ENCODE results near the gene DOP1A.

Gene DOP1A

DNA sequence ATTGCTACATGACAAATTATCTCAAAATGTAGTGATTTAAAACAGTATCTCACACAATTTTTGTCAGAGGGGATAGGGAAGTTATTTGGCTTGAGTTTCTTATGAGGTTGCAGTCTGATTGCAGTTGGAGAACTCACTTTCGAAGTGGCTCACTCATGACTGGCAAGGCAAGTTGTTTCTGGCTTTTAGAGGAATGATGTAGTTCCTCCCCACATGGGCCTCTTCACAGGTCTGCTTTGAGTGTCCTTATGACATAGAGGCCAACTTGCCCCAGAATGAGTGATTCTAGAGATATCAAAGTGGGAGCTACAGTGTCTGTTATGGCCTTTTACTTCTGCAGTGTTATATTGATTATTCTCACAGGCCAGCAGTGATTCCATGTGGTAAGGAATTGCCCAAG is 6.1 kb downstream of the DOP1A start:
- H3K36me3 ChIP-seq (ENCODE audit: control insufficient read depth in 2 of 2, insufficient read depth in 2 of 2, low read length in 2 of 2): peaks cover 0 to 4% of the 10 kb centered on the region in 2 donors
- H3K9me3 ChIP-seq (ENCODE audit: control insufficient read depth in 2 of 2, low read length in 2 of 2): no peaks in the 10 kb centered on the region
- no peaks in the 10 kb centered on the region for H3K27me3 ChIP-seq (ENCODE audit: control insufficient read depth in 2 of 2, insufficient read depth in 2 of 2, low read length in 2 of 2)
- no peak overlapping the region for H3K27ac ChIP-seq (ENCODE audit: low read depth in 2 of 2, low read length in 2 of 2)
- H3K4me3 ChIP-seq (ENCODE audit: low read length in 2 of 2): no peak overlapping the region
- no peak overlapping the region for H3K9ac ChIP-seq (ENCODE audit: low read depth in 1 of 2, low read length in 2 of 2)
- peaks cover 18 to 21% of the 10 kb centered on the region in 2 donors for H3K4me1 ChIP-seq (ENCODE audit: control insufficient read depth in 2 of 2, insufficient read depth in 2 of 2, low read length in 2 of 2)

DNA sequence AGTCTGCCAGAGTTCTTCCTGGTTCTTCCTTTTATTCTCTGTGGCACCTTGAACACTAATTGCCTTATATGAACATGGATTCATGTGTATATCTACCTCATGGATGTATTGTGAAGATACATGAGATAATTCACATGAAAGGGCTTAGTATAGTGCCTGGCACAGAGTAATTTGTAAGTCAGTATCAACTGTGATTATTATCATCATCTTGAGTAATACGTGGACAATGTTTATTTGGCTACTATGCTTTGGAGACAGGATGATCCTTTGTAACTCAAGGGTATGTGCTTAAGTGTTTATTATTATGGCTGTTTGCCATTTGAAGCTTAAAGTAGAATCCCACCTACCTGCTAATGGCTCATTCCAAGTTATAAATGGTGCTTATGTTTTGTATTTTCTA is 16.0 kb downstream of the DOP1A start:
- H3K27ac ChIP-seq (ENCODE audit: low read depth in 2 of 2, low read length in 2 of 2): no peak overlapping the region
- H3K36me3 ChIP-seq (ENCODE audit: control insufficient read depth in 2 of 2, insufficient read depth in 2 of 2, low read length in 2 of 2): no peaks in the 10 kb centered on the region
- H3K9ac ChIP-seq (ENCODE audit: low read depth in 1 of 2, low read length in 2 of 2): no peak overlapping the region
- H3K4me1 ChIP-seq (ENCODE audit: control insufficient read depth in 2 of 2, insufficient read depth in 2 of 2, low read length in 2 of 2): no peaks in the 10 kb centered on the region
- no peaks in the 10 kb centered on the region for H3K27me3 ChIP-seq (ENCODE audit: control insufficient read depth in 2 of 2, insufficient read depth in 2 of 2, low read length in 2 of 2)
- H3K9me3 ChIP-seq (ENCODE audit: control insufficient read depth in 2 of 2, low read length in 2 of 2): no peaks in the 10 kb centered on the region
- H3K4me3 ChIP-seq (ENCODE audit: low read length in 2 of 2): no peak overlapping the region

DNA sequence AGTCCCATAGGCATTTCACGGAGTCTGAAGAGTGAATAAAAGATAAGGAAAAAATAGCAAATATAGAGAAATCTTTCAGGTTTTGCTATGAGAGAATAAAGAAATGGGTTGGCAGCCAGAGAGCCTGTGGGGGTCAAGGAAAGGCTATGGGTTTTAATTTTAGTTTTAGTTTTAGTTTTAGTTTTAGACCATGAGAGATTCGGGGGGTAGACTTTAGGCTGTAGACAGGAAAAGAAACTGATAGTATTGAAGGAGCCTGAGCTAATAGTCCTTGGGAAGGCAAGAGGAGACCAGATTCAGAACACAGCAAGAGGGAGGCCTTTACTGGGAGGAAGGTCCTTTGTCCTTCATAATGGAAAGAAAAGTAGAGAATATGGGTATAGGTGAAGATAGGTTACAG is 19.3 kb downstream of the DOP1A start:
- Histone ChIP-seq H3K9me3 (ENCODE audit: control insufficient read depth in 2 of 2, low read length in 2 of 2) (no peaks in the 10 kb centered on the region), H3K4me3 (ENCODE audit: low read length in 2 of 2) (no peak overlapping the region), H3K4me1 (ENCODE audit: control insufficient read depth in 2 of 2, insufficient read depth in 2 of 2, low read length in 2 of 2) (no peaks in the 10 kb centered on the region), H3K27ac (ENCODE audit: low read depth in 2 of 2, low read length in 2 of 2) (no peak overlapping the region), H3K27me3 (ENCODE audit: control insufficient read depth in 2 of 2, insufficient read depth in 2 of 2, low read length in 2 of 2) (no peaks in the 10 kb centered on the region), H3K9ac (ENCODE audit: low read depth in 1 of 2, low read length in 2 of 2) (no peak overlapping the region), H3K36me3 (ENCODE audit: control insufficient read depth in 2 of 2, insufficient read depth in 2 of 2, low read length in 2 of 2) (no peaks in the 10 kb centered on the region)

DNA sequence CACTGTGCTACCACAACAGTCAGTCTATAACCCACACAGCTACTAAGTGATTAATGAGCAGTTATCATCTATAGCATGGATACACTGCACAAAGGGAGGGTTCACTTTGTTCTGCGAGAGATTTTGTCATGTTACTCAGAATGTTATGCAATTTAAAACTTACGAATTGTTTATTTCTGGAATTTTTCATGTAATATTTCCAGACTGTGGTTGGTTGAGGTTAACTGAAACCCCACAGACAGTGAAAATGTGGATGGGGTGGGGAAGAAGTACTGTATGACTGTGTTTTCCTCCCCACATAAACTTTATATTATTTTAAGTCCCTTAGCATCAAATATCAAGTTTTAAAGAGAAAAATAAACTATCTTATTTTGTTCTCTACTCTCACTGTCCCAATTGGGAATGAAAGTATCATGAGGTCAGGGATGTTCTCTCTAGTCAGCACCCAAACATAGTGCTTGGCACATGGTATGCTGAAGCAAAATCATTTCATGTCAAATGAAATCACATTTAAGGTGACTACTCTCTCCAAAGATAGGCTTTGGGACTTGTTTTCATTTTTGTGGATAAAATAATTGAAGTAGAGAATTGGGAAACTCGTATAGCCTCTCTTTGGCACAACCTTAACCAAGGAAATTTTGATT is 25.4 kb downstream of the DOP1A start:
- H3K27me3 ChIP-seq (ENCODE audit: control insufficient read depth in 2 of 2, insufficient read depth in 2 of 2, low read length in 2 of 2): no peaks in the 10 kb centered on the region

DNA sequence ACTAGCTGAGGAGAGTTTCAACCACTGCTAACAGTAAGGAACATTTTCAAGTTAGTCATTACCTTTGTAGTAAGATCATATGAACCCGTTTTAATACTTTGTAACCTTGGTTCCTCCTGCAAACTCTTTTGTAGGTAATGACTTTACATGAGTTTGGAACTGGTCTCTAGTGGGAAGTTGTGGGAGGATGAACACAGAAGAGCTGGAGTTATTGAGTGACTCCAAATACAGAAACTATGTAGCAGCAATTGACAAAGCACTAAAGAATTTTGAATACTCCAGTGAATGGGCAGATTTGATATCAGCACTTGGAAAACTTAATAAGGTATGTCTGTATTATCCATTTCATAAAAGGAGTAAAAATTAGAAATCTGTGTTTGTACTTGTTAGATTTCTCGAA is 29.3 kb downstream of the DOP1A start:
- Histone ChIP-seq H3K36me3 (ENCODE audit: control insufficient read depth in 2 of 2, insufficient read depth in 2 of 2, low read length in 2 of 2) (peaks cover 2 to 5% of the 10 kb centered on the region in 2 donors), H3K27ac (ENCODE audit: low read depth in 2 of 2, low read length in 2 of 2) (no peak overlapping the region), H3K4me3 (ENCODE audit: low read length in 2 of 2) (no peak overlapping the region), H3K4me1 (ENCODE audit: control insufficient read depth in 2 of 2, insufficient read depth in 2 of 2, low read length in 2 of 2) (no peaks in the 10 kb centered on the region), H3K9ac (ENCODE audit: low read depth in 1 of 2, low read length in 2 of 2) (no peak overlapping the region), H3K9me3 (ENCODE audit: control insufficient read depth in 2 of 2, low read length in 2 of 2) (no peaks in the 10 kb centered on the region), H3K27me3 (ENCODE audit: control insufficient read depth in 2 of 2, insufficient read depth in 2 of 2, low read length in 2 of 2) (no peaks in the 10 kb centered on the region)

More for the DNA sequence above, 25.4 kb downstream of the DOP1A start:
- Histone ChIP-seq H3K36me3 (ENCODE audit: control insufficient read depth in 2 of 2, insufficient read depth in 2 of 2, low read length in 2 of 2) (no peaks in the 10 kb centered on the region), H3K4me1 (ENCODE audit: control insufficient read depth in 2 of 2, insufficient read depth in 2 of 2, low read length in 2 of 2) (no peaks in the 10 kb centered on the region), H3K27ac (ENCODE audit: low read depth in 2 of 2, low read length in 2 of 2) (no peak overlapping the region), H3K9me3 (ENCODE audit: control insufficient read depth in 2 of 2, low read length in 2 of 2) (no peaks in the 10 kb centered on the region), H3K9ac (ENCODE audit: low read depth in 1 of 2, low read length in 2 of 2) (no peak overlapping the region), H3K4me3 (ENCODE audit: low read length in 2 of 2) (no peak overlapping the region)

DNA sequence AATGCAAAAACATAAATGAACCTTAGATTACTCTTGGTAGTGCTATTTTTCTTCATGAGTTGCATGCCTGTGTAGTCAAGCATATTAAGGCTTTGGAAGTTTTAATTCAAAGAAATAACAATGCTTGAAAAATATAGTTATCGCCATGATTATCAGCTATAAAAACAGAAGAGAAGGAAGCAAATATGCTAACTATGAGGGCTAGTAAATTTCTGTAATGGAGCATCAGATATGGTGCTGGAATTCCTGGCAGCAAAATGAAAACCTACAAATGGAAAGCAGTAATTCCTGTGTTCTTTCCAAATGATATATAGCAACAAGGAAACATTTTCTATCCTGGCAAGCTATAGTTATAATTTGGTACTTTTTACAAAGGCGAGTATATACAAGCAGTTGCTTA is 29.7 kb downstream of the DOP1A start:
- Histone ChIP-seq H3K27ac (ENCODE audit: low read depth in 2 of 2, low read length in 2 of 2) (no peak overlapping the region), H3K36me3 (ENCODE audit: control insufficient read depth in 2 of 2, insufficient read depth in 2 of 2, low read length in 2 of 2) (peaks cover 5 to 9% of the 10 kb centered on the region in 2 donors), H3K4me1 (ENCODE audit: control insufficient read depth in 2 of 2, insufficient read depth in 2 of 2, low read length in 2 of 2) (no peaks in the 10 kb centered on the region), H3K9me3 (ENCODE audit: control insufficient read depth in 2 of 2, low read length in 2 of 2) (no peaks in the 10 kb centered on the region), H3K9ac (ENCODE audit: low read depth in 1 of 2, low read length in 2 of 2) (no peak overlapping the region), H3K27me3 (ENCODE audit: control insufficient read depth in 2 of 2, insufficient read depth in 2 of 2, low read length in 2 of 2) (no peaks in the 10 kb centered on the region), H3K4me3 (ENCODE audit: low read length in 2 of 2) (no peak overlapping the region)

DNA sequence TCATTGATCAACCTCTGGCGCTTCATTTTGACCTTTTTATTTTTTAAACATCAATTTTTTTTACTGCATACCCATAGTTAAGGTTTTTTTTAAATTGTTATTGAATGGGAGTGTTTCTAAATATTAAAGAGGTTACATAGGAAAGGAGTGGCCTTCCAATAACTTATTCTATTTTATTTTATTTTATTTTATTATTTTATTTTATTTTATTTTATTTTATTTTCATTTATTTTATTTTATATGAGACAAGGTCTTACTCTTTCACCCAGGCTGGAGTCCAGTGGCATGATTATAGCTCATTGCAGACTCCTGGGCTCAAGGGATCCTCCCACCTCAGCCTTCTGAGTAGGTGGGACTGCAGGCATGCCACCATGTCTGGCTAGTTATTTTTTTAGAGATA is 30.2 kb downstream of the DOP1A start:
- Histone ChIP-seq H3K9me3 (ENCODE audit: control insufficient read depth in 2 of 2, low read length in 2 of 2) (no peaks in the 10 kb centered on the region), H3K36me3 (ENCODE audit: control insufficient read depth in 2 of 2, insufficient read depth in 2 of 2, low read length in 2 of 2) (peaks cover 6 to 11% of the 10 kb centered on the region in 2 donors), H3K4me1 (ENCODE audit: control insufficient read depth in 2 of 2, insufficient read depth in 2 of 2, low read length in 2 of 2) (no peaks in the 10 kb centered on the region), H3K4me3 (ENCODE audit: low read length in 2 of 2) (no peak overlapping the region), H3K27ac (ENCODE audit: low read depth in 2 of 2, low read length in 2 of 2) (no peak overlapping the region), H3K27me3 (ENCODE audit: control insufficient read depth in 2 of 2, insufficient read depth in 2 of 2, low read length in 2 of 2) (no peaks in the 10 kb centered on the region), H3K9ac (ENCODE audit: low read depth in 1 of 2, low read length in 2 of 2) (no peak overlapping the region)

DNA sequence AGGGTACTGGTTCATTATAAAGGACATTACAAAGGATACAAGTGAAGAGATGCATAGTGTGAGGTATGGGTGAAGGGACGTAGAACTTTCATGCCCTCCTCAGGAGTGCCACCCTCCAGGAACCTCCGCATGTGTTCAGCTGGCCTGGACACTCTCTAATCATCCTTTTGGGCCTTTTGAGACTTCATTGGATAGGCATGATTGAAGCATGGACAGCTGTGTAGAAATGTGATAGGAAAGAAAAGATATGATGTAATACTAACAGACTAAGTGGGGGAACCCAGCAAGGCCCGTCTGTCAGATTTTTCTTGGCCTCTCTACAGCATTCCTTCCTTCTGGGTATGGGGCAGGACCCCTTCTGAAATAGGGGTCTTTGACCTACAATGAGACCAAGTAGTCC is 31.1 kb downstream of the DOP1A start:
- Histone ChIP-seq H3K9ac (ENCODE audit: low read depth in 1 of 2, low read length in 2 of 2) (no peak overlapping the region), H3K27ac (ENCODE audit: low read depth in 2 of 2, low read length in 2 of 2) (no peak overlapping the region), H3K9me3 (ENCODE audit: control insufficient read depth in 2 of 2, low read length in 2 of 2) (no peaks in the 10 kb centered on the region), H3K4me3 (ENCODE audit: low read length in 2 of 2) (no peak overlapping the region), H3K4me1 (ENCODE audit: control insufficient read depth in 2 of 2, insufficient read depth in 2 of 2, low read length in 2 of 2) (no peaks in the 10 kb centered on the region), H3K36me3 (ENCODE audit: control insufficient read depth in 2 of 2, insufficient read depth in 2 of 2, low read length in 2 of 2) (peaks cover 11 to 12% of the 10 kb centered on the region in 2 donors), H3K27me3 (ENCODE audit: control insufficient read depth in 2 of 2, insufficient read depth in 2 of 2, low read length in 2 of 2) (no peaks in the 10 kb centered on the region)

DNA sequence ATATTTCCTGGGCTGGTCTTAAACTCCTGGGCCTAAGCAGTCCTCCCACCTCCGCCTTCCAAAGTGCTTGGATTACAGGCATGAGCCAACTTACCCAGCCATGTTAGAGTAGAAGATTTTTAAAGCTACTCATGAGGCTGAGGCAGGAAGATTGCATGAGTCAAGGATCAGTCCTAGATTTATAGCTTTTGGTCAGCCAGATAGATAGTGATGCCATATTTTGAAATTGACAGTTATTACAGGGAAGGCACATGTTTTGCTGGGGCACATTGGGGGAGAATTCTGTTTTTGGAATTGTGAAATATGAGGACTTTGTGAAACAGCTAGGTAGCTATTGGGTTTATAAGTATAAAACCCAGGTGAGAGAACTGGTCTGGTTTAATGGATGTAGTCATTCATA is 40.9 kb downstream of the DOP1A start:
- no peak overlapping the region for H3K4me3 ChIP-seq (ENCODE audit: low read length in 2 of 2)
- H3K36me3 ChIP-seq (ENCODE audit: control insufficient read depth in 2 of 2, insufficient read depth in 2 of 2, low read length in 2 of 2): peaks cover 17 to 22% of the 10 kb centered on the region in 2 donors
- H3K27me3 ChIP-seq (ENCODE audit: control insufficient read depth in 2 of 2, insufficient read depth in 2 of 2, low read length in 2 of 2): no peaks in the 10 kb centered on the region
- no peaks in the 10 kb centered on the region for H3K9me3 ChIP-seq (ENCODE audit: control insufficient read depth in 2 of 2, low read length in 2 of 2)
- no peak overlapping the region for H3K9ac ChIP-seq (ENCODE audit: low read depth in 1 of 2, low read length in 2 of 2)
- H3K4me1 ChIP-seq (ENCODE audit: control insufficient read depth in 2 of 2, insufficient read depth in 2 of 2, low read length in 2 of 2): no peaks in the 10 kb centered on the region
- no peak overlapping the region for H3K27ac ChIP-seq (ENCODE audit: low read depth in 2 of 2, low read length in 2 of 2)

DNA sequence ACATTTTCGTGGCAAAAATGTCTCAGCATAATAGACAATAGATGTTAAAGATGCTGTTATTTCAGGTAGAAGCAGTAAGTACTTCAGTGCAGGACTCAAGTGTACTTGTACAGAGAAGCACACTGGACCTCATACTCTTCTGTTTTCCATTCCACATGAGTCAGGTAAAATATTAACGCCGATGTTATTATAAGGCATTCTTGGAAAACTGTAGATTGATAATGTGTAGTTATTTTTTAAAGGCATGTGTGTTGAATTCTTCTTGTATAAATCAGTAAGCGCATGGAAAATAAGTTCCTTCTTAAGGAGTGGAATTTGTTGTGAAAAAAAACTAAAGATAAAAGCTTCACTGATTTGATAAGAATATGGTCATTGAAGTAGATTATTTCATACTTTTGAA is 45.8 kb downstream of the DOP1A start:
- H3K36me3 ChIP-seq (ENCODE audit: control insufficient read depth in 2 of 2, insufficient read depth in 2 of 2, low read length in 2 of 2): peaks cover 17 to 18% of the 10 kb centered on the region in 2 donors
- no peak overlapping the region for H3K4me3 ChIP-seq (ENCODE audit: low read length in 2 of 2)
- H3K9ac ChIP-seq (ENCODE audit: low read depth in 1 of 2, low read length in 2 of 2): no peak overlapping the region
- H3K27ac ChIP-seq (ENCODE audit: low read depth in 2 of 2, low read length in 2 of 2): no peak overlapping the region
- H3K9me3 ChIP-seq (ENCODE audit: control insufficient read depth in 2 of 2, low read length in 2 of 2): no peaks in the 10 kb centered on the region
- no peaks in the 10 kb centered on the region for H3K27me3 ChIP-seq (ENCODE audit: control insufficient read depth in 2 of 2, insufficient read depth in 2 of 2, low read length in 2 of 2)
- H3K4me1 ChIP-seq (ENCODE audit: control insufficient read depth in 2 of 2, insufficient read depth in 2 of 2, low read length in 2 of 2): no peaks in the 10 kb centered on the region

DNA sequence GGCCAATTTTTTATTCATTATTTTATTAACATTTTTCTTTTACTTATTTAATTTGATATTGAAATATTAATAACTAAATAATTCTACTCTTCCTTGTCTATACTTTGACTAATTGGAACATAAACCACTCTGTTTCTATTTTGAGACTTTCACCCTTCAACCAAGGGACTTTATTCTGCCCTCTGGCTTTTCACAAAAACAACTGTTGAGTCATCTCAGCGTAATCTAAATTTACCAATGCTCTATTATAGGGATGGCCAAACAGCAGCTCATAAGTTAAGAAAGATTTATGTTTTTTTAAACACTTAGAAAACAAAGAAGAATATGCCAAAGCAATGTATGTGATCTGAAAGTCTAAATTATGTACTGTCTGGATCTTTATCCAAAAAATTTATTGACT is 46.7 kb downstream of the DOP1A start:
- Histone ChIP-seq H3K36me3 (ENCODE audit: control insufficient read depth in 2 of 2, insufficient read depth in 2 of 2, low read length in 2 of 2) (peaks cover 16 to 20% of the 10 kb centered on the region in 2 donors), H3K27me3 (ENCODE audit: control insufficient read depth in 2 of 2, insufficient read depth in 2 of 2, low read length in 2 of 2) (no peaks in the 10 kb centered on the region), H3K4me1 (ENCODE audit: control insufficient read depth in 2 of 2, insufficient read depth in 2 of 2, low read length in 2 of 2) (no peaks in the 10 kb centered on the region), H3K4me3 (ENCODE audit: low read length in 2 of 2) (no peak overlapping the region), H3K9me3 (ENCODE audit: control insufficient read depth in 2 of 2, low read length in 2 of 2) (no peaks in the 10 kb centered on the region), H3K9ac (ENCODE audit: low read depth in 1 of 2, low read length in 2 of 2) (no peak overlapping the region), H3K27ac (ENCODE audit: low read depth in 2 of 2, low read length in 2 of 2) (no peak overlapping the region)
